ENCODE data around the gene PIGC. TPM values are rescaled to one million over a fixed set of nuclear protein-coding genes. Genes with fewer than 3 reads are reported as not detected.

The PIGC gene
- total and polyA plus RNA-seq, 2 donors (not counting 3 experiments of a cell fraction or from before 2014, with no cell fraction given), result 16.1 to 25.8 TPM

- BruUV-seq (replicated peaks), result no TSS peak
- H3K4me1 ChIP-seq (ENCODE audit: control insufficient read depth, extremely low read depth, insufficient read depth, low read length), result peaks cover 23% of the 10 kb centered on the region
- H3K27ac ChIP-seq (ENCODE audit: insufficient read depth, low read depth, low read length), result no peak overlapping the region
- H3K36me3 ChIP-seq (ENCODE audit: control insufficient read depth in 2 of 2, extremely low read depth in 1 of 2, insufficient read depth in 2 of 2, low read length in 2 of 2), result no peaks in the 10 kb centered on the region
- H3K79me2 ChIP-seq (ENCODE audit: control insufficient read depth, insufficient read depth, low read length), result no peaks in the 10 kb centered on the region
- H3K9me1 ChIP-seq (replicated peaks; ENCODE audit: control insufficient read depth, extremely low read depth, insufficient read depth, low read length), result no peaks in the 10 kb centered on the region
- TF ChIP-seq CTCF (IDR thresholded peaks at IDR 0.05; ENCODE audit: extremely low read depth in 1 of 2, insufficient read depth in 1 of 2, low read depth in 1 of 2, low read length in 2 of 2) (no peak), MYC (IDR thresholded peaks at IDR 0.05; ENCODE audit: low read depth, low read length) (no peak), JUN (IDR thresholded peaks at IDR 0.05; ENCODE audit: borderline replicate concordance, insufficient read depth, insufficient read length, low read depth) (no peak), GATA2 (IDR thresholded peaks at IDR 0.05; ENCODE audit: insufficient read depth, insufficient read length, low read depth, low read length) (no peak), MAX (IDR thresholded peaks at IDR 0.05; ENCODE audit: insufficient read depth, insufficient read length) (no peak), FOS (IDR thresholded peaks at IDR 0.05; ENCODE audit: borderline replicate concordance, insufficient read depth, low read length) (no peak), POLR2A (IDR thresholded peaks at IDR 0.05; ENCODE audit: low read depth, low read length) (no peak), POLR2AphosphoS5 (IDR thresholded peaks at IDR 0.05; ENCODE audit: insufficient read depth, low read depth, low read length) (no peak), EZH2 (IDR thresholded peaks at IDR 0.05; ENCODE audit: borderline replicate concordance, low read depth, low read length, severe bottlenecking) (no peak)
- POLR2A ChIA-PET, result no interaction called here
- H3K27me3 ChIP-seq (ENCODE audit: control insufficient read depth in 2 of 2, insufficient read depth in 2 of 2, low read length in 2 of 2), result no peaks in the 10 kb centered on the region
- no peak overlapping the region for H3K9ac ChIP-seq (replicated peaks; ENCODE audit: extremely low read depth, insufficient read depth, low read length)
- DNase-seq (ENCODE audit: low read depth, low spot score), result no peak
- H3K4me3 ChIP-seq (replicated peaks in 1 of 3; ENCODE audit: insufficient read depth in 1 of 3, low read depth in 1 of 3, low read length in 3 of 3), result no peak overlapping the region
- H3K9me3 ChIP-seq (replicated peaks; ENCODE audit: control insufficient read depth, insufficient read depth, low read length), result no peaks in the 10 kb centered on the region
- H3K4me2 ChIP-seq (ENCODE audit: insufficient read depth, low read length), result no peak overlapping the region
- H4K20me1 ChIP-seq (replicated peaks; ENCODE audit: control insufficient read depth, extremely low read depth, insufficient read depth, low read length), result no peaks in the 10 kb centered on the region
- dilution Hi-C loops (cut with MboI; ENCODE audit: extremely low pct_ligation_motif_present, low sequenced_read_pairs) (loop anchor here (25.0 kb wide), 1 partner anchor 388 kb away; no protein-coding TSS in a partner anchor), intact Hi-C loops (cut with micrococcal nuclease) (no loop called here)
- CTCF ChIA-PET, result interaction anchor here (1.0 to 6.1 kb wide), 6 partner anchors 20 to 399 kb away, joined by 3 to 73 read pairs (median 10); partner anchors contain the start of gene C1orf105
- no peak overlapping the region for H2AFZ ChIP-seq (ENCODE audit: low read depth, low read length)
- FAIRE-seq, result no peak
These were observed 43.2 kb downstream of the PIGC start for GRCh38 chr1:172400722-172401105.
